ENCODE data around the gene OPA1. TPM values are rescaled to one million over a fixed set of nuclear protein-coding genes. Genes with fewer than 3 reads are reported as not detected.
"Not testable (repeated sequence)": the region's sequence is repeated elsewhere in the genome, so short reads cannot be mapped to it uniquely, and the experiment has no call there.

The OPA1 gene
- total RNA-seq, 4 donors from 2014 or later: 29.3 to 48.1 (median 44.6) TPM

GRCh38 chr3:193595939-193596487, 3.0 kb downstream of the OPA1 start:
- H3K9me3 ChIP-seq: no peaks in the 10 kb centered on the region
- H3K27ac ChIP-seq: no peak overlapping the region
- intact Hi-C loops (cut with DNase I): no loop called here
- H3K27me3 ChIP-seq: no peaks in the 10 kb centered on the region
- 91 to 93% methylated on average over 5 of the region's 5 CpGs for WGBS, 2 donors
- no peak overlapping the region for H3K4me3 ChIP-seq
- H3K4me1 ChIP-seq: peaks cover 9 to 31% (median 18%) of the 10 kb centered on the region in 3 donors
- H3K36me3 ChIP-seq: peaks cover 0 to 45% (median 0%) of the 10 kb centered on the region in 3 donors
- TF ChIP-seq, protein P1, sequence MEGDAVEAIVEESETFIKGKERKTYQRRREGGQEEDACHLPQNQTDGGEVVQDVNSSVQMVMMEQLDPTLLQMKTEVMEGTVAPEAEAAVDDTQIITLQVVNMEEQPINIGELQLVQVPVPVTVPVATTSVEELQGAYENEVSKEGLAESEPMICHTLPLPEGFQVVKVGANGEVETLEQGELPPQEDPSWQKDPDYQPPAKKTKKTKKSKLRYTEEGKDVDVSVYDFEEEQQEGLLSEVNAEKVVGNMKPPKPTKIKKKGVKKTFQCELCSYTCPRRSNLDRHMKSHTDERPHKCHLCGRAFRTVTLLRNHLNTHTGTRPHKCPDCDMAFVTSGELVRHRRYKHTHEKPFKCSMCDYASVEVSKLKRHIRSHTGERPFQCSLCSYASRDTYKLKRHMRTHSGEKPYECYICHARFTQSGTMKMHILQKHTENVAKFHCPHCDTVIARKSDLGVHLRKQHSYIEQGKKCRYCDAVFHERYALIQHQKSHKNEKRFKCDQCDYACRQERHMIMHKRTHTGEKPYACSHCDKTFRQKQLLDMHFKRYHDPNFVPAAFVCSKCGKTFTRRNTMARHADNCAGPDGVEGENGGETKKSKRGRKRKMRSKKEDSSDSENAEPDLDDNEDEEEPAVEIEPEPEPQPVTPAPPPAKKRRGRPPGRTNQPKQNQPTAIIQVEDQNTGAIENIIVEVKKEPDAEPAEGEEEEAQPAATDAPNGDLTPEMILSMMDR (IDR thresholded peaks at IDR 0.05): no peak
- TF ChIP-seq POLR2A (IDR thresholded peaks at IDR 0.05): no peak
- DNase-seq: no peak

DNA sequence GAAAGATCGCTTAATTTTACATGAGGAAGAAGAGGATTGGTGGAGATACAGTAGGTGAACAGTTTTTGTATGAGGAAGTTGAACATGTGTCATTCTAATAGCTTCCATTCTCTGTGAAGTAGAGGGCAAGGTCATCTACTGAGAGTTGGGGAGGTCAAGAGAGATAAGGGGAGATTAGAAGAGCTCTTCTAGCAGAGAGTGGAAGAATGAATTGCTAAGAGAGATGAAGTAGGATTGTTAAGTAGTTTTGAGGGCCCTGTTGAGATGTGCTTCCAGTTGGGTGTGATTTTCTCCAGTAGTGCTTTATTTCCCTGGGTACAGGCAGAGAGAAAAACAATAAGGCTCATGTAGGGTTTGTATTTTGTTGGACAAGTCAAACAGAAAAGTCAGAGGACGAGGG, 5.2 kb downstream of the OPA1 start:
- Histone ChIP-seq H3K27me3 (no peaks in the 10 kb centered on the region), H3K36me3 (peaks cover 0 to 64% (median 0%) of the 10 kb centered on the region in 3 donors), H3K4me3 (no peak overlapping the region), H3K4me1 (peaks cover 4 to 29% (median 14%) of the 10 kb centered on the region in 3 donors), H3K9me3 (no peaks in the 10 kb centered on the region), H3K27ac (no peak overlapping the region)
- intact Hi-C loops (cut with DNase I): no loop called here
- WGBS, 2 donors: 90 to 91% methylated on average over 2 of the region's 2 CpGs
- DNase-seq: no peak
- no peak for TF ChIP-seq POLR2A (IDR thresholded peaks at IDR 0.05)
- TF ChIP-seq, protein P1 (IDR thresholded peaks at IDR 0.05): no peak

GRCh38 chr3:193599393-193599792, 6.4 kb downstream of the OPA1 start:
- no peaks in the 10 kb centered on the region for H3K27me3 ChIP-seq
- H3K4me1 ChIP-seq: peaks cover 0 to 23% (median 8%) of the 10 kb centered on the region in 3 donors
- no peak for DNase-seq
- no peak for TF ChIP-seq POLR2A (IDR thresholded peaks at IDR 0.05)
- TF ChIP-seq, protein P1 (IDR thresholded peaks at IDR 0.05): no peak
- no peak overlapping the region for H3K4me3 ChIP-seq
- no peaks in the 10 kb centered on the region for H3K9me3 ChIP-seq
- 75 to 83% methylated on average over 1 of the region's 1 CpG for WGBS, 2 donors
- H3K27ac ChIP-seq: no peak overlapping the region
- intact Hi-C loops (cut with DNase I): no loop called here
- peaks cover 0 to 76% (median 0%) of the 10 kb centered on the region in 3 donors for H3K36me3 ChIP-seq

- Histone ChIP-seq H3K4me1 (peaks cover 0 to 6% (median 0%) of the 10 kb centered on the region in 3 donors), H3K36me3 (peaks cover 0 to 41% (median 0%) of the 10 kb centered on the region in 3 donors), H3K27me3 (no peaks in the 10 kb centered on the region), H3K4me3 (no peak overlapping the region), H3K27ac (no peak overlapping the region), H3K9me3 (no peaks in the 10 kb centered on the region)
- intact Hi-C loops (cut with DNase I): no loop called here
- no peak for TF ChIP-seq POLR2A (IDR thresholded peaks at IDR 0.05)
- TF ChIP-seq, protein P1 (IDR thresholded peaks at IDR 0.05): peak; percentile 50 to 80 (median 66)
- 31 to 41% methylated on average over 2 of the region's 2 CpGs for WGBS, 2 donors
- no peak for DNase-seq
These were observed 12.9 kb downstream of the OPA1 start for GRCh38 chr3:193605876-193606275.

DNA sequence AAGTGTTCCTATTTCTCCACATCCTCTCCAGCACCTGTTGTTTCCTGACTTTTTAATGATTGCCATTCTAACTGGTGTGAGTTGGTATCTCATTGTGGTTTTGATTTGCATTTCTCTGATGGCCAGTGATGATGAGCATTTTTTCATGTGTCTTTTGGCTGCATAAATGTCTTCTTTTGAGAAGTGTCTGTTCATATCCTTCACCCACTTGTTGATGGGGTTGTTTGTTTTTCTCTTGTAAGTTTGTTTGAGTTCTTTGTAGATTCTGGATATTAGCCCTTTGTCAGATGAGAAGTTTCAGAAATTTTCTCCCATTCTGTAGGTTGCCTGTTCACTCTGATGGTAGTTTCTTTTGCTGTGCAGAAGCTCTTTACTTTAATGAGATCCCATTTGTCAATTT, 13.9 kb downstream of the OPA1 start:
- DNase-seq: not testable (repeated sequence)

DNA sequence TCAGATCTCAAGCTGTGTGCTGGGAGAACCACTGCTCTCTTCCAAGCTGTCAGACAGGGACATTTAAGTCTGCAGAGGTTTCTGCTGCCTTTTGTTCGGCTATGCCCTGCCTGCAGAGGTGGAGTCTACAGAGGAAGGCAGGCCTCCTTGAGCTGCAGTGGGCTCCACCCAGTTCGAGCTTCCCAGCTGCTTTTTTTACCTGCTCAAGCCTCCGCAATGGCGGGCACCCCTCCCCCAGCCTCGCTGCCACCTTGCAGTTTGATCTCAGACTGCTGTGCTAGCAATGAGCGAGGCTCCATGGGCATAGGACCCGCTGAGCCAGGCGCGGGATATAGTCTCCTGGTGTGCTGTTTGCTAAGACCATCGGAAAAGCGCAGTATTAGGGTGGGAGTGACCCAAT, 17.5 kb downstream of the OPA1 start:
- intact Hi-C loops (cut with DNase I); DNase-seq; H3K27ac ChIP-seq; H3K27me3 ChIP-seq; H3K9me3 ChIP-seq; H3K4me1 ChIP-seq; H3K4me3 ChIP-seq: not testable (repeated sequence)
- WGBS, 2 donors: 94 to 100% methylated on average over 4 to 8 of the region's 11 CpGs
- H3K36me3 ChIP-seq: peaks cover 0 to 27% (median 0%) of the 10 kb centered on the region in 3 donors

More for the DNA sequence above, 13.9 kb downstream of the OPA1 start:
- H3K27ac ChIP-seq; H3K27me3 ChIP-seq; H3K9me3 ChIP-seq; intact Hi-C loops (cut with DNase I); H3K4me1 ChIP-seq; H3K4me3 ChIP-seq: not testable (repeated sequence)
- H3K36me3 ChIP-seq: peaks cover 0 to 34% (median 0%) of the 10 kb centered on the region in 3 donors

Data from esophagus squamous epithelium (tissue), 5 donors.